ENCODE results near the gene NPW.

Gene NPW

DNA sequence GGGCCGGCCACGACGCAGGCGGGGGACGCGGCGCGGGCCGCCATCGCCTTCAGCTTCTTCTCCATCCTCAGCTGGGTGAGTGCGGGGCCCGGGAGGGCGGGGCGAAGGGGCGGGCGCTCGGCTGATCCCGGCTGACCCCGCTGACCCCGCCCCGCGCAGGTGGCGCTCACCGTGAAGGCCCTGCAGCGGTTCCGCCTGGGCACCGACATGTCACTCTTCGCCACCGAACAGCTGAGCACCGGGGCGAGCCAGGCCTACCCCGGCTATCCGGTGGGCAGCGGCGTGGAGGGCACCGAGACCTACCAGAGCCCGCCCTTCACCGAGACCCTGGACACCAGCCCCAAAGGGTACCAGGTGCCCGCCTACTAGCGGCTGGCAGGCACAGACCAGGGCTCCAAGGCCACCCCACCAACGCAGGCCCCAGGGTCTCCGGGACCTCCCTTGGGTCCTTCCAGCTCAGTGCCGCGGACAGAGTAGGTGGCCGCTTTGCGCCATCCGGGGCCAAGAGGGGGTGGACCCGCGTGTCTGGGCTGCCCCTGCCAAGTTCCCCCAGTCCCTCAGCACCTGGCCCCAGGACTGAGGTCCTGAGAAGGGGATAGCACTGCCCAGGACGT, 26.8 kb upstream of the NPW start:
- no peak for ATAC-seq

GRCh38 chr16:1993731-1994131, 25.9 kb upstream of the NPW start:
- TF ChIP-seq SNAI2 (CRISPR knock-in tag; IDR thresholded peaks at IDR 0.05) (no peak), GLIS3 (CRISPR knock-in tag; IDR thresholded peaks at IDR 0.05) (no peak), PPARA (CRISPR knock-in tag; IDR thresholded peaks at IDR 0.05; ENCODE audit: borderline replicate concordance) (no peak), ZNF565 (CRISPR knock-in tag; conservative IDR thresholded peaks at IDR 0.05; ENCODE audit: low read depth) (no peak), CREB5 (CRISPR knock-in tag; IDR thresholded peaks at IDR 0.05; ENCODE audit: low read depth) (no peak), OSR1 (CRISPR knock-in tag; IDR thresholded peaks at IDR 0.05) (no peak), CSDC2 (CRISPR knock-in tag; IDR thresholded peaks at IDR 0.05) (no peak)
- TF ChIP-seq, protein P1, sequence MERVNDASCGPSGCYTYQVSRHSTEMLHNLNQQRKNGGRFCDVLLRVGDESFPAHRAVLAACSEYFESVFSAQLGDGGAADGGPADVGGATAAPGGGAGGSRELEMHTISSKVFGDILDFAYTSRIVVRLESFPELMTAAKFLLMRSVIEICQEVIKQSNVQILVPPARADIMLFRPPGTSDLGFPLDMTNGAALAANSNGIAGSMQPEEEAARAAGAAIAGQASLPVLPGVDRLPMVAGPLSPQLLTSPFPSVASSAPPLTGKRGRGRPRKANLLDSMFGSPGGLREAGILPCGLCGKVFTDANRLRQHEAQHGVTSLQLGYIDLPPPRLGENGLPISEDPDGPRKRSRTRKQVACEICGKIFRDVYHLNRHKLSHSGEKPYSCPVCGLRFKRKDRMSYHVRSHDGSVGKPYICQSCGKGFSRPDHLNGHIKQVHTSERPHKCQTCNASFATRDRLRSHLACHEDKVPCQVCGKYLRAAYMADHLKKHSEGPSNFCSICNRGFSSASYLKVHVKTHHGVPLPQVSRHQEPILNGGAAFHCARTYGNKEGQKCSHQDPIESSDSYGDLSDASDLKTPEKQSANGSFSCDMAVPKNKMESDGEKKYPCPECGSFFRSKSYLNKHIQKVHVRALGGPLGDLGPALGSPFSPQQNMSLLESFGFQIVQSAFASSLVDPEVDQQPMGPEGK (CRISPR knock-in tag; IDR thresholded peaks at IDR 0.05; ENCODE audit: borderline replicate concordance), result no peak
- no peak for ATAC-seq

More for the DNA sequence above, 26.8 kb upstream of the NPW start:
- no peak for TF ChIP-seq OSR1 (CRISPR knock-in tag; IDR thresholded peaks at IDR 0.05)
- TF ChIP-seq ZFP3 (CRISPR knock-in tag; IDR thresholded peaks at IDR 0.05), result no peak
- no peak for TF ChIP-seq POU6F1 (CRISPR knock-in tag; IDR thresholded peaks at IDR 0.05; ENCODE audit: borderline replicate concordance, low read depth)
- TF ChIP-seq, protein P1 (CRISPR knock-in tag; IDR thresholded peaks at IDR 0.05; ENCODE audit: borderline replicate concordance), result no peak
- TF ChIP-seq ZC3H10 (CRISPR knock-in tag; IDR thresholded peaks at IDR 0.05), result no peak
- no peak for TF ChIP-seq ZNF8 (CRISPR knock-in tag; IDR thresholded peaks at IDR 0.05)

DNA sequence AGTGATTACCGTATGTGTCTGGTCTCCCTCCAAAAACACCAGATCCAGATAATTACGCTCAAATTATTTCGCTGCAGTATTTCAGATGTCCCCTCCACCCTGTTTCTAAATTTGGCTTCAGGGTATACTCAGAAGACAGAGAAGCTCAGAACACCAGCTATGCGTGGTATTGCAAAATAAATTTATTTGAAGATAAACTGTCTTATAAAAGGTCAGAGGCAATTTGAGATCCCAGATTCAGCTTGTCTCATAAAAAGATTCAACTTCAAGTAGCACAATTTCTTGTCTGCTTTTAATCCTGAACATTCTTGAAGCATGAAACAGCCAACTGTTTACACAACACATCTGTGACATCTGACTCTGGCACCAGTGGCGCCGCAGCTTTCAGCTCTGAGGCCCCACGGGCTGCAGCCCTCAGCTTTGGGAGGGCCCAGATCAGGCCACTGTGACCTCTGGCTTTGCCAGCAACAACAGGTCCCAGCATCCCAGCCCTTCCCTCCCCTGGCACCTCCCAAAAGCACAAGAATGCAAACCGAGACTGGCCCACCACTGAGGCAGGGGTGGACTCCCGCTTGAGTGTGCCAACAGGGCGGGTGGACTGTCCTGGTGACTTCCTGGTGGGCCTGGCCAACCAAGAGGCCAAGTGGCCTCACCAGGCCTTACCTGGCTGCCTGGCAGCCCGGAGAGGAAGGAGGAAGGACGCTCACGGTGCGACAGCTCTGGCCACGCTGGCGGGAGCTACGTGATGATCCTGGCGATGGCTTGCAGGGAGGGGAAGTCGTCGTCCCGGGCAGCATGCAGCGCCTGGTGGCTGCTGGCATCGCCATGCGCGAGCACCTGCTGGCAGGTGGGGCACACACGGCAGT, 21.9 kb upstream of the NPW start:
- TF ChIP-seq TCF4 (CRISPR knock-in tag; IDR thresholded peaks at IDR 0.05; ENCODE audit: borderline replicate concordance), result no peak
- ATAC-seq, result no peak

- no peak for ATAC-seq
Measured at GRCh38 chr16:1998360-1998835, 21.2 kb upstream of the NPW start.

More at GRCh38 chr16:1998360-1998835, 21.2 kb upstream of the NPW start:
- no peak for TF ChIP-seq PPARA (CRISPR knock-in tag; IDR thresholded peaks at IDR 0.05; ENCODE audit: borderline replicate concordance)
- TF ChIP-seq ZFP3 (CRISPR knock-in tag; IDR thresholded peaks at IDR 0.05), result no peak
- TF ChIP-seq, protein P1 (CRISPR knock-in tag; IDR thresholded peaks at IDR 0.05; ENCODE audit: borderline replicate concordance), result no peak
- TF ChIP-seq ZFP30 (CRISPR knock-in tag; IDR thresholded peaks at IDR 0.05), result no peak
- no peak for TF ChIP-seq GLIS3 (CRISPR knock-in tag; IDR thresholded peaks at IDR 0.05)
- no peak for TF ChIP-seq ZNF565 (CRISPR knock-in tag; conservative IDR thresholded peaks at IDR 0.05; ENCODE audit: low read depth)
- no peak for TF ChIP-seq ESRRG (CRISPR knock-in tag; IDR thresholded peaks at IDR 0.05)
- TF ChIP-seq OSR1 (CRISPR knock-in tag; IDR thresholded peaks at IDR 0.05), result no peak
- TF ChIP-seq ISL1 (CRISPR knock-in tag; IDR thresholded peaks at IDR 0.05), result no peak
- TF ChIP-seq RARB (CRISPR knock-in tag; IDR thresholded peaks at IDR 0.05), result no peak
- no peak for TF ChIP-seq ZNF8 (CRISPR knock-in tag; IDR thresholded peaks at IDR 0.05)
- TF ChIP-seq CSRNP3 (CRISPR knock-in tag; IDR thresholded peaks at IDR 0.05), result no peak
- TF ChIP-seq CSDC2 (CRISPR knock-in tag; IDR thresholded peaks at IDR 0.05), result no peak
- TF ChIP-seq TCF4 (CRISPR knock-in tag; IDR thresholded peaks at IDR 0.05; ENCODE audit: borderline replicate concordance), result no peak
- no peak for TF ChIP-seq ARNTL (CRISPR knock-in tag; IDR thresholded peaks at IDR 0.05; ENCODE audit: borderline replicate concordance, low read depth)
- no peak for TF ChIP-seq BACH2 (CRISPR knock-in tag; IDR thresholded peaks at IDR 0.05; ENCODE audit: borderline replicate concordance)
- TF ChIP-seq TOX (CRISPR knock-in tag; IDR thresholded peaks at IDR 0.05; ENCODE audit: borderline replicate concordance), result no peak
- no peak for TF ChIP-seq ZC3H10 (CRISPR knock-in tag; IDR thresholded peaks at IDR 0.05)
